Germinal center (tissue), 1 donor: ENCODE results near the gene DOLK.
A peak's percentile ranks its signal among the peaks of the same experiment; 100 is the strongest.
"Not testable (repeated sequence)": the region's sequence is repeated elsewhere in the genome, so short reads cannot be mapped to it uniquely, and the experiment has no call there.

Source experiments
- DNase-seq: peaks from one replicate; pipeline ENCODE4 v3.0.0; 2012; ENCODE audit warnings: mixed read lengths, low spot score

The DOLK gene

DNA sequence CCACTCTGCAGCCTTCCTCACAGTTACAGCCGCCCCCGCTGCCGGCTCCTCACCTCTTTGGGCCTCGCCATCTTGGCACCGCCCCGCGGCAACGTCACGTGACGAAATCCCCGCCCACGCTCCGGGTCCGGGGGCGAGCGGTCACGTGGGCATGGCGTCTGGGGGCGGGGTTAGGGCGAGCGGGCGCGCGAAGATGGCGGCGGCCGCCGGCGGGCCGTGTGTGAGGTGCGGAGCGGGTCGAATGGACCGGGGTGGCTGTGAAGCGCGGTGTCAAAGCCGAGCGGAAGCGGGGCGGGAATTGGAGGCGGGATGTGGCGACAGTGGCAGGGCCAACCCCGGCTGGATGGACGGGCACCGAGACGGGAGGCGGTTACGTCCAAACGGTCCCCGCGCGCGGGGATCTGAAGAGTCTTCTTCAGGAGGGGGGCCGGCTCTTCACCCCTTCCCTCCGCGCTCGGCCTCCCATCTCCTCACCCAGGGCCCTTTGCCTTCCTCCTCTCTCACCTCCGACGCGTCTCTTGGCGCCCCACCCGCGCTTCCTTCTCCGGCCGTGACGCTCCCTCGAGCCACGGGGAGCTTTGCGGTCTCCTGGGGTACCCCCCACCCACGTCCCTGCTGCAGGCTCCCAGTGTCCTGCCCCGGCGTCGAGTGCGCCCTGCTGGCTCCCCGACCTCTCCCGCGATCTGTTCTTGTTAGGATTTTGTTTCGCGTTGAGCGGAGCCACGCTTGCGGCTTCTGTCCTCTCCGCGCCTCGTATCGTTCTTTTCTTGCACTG is at the start of gene DOLK, which contains the start of gene NUP188:
Gene DOLK (minus strand): TSS at position 77 of the 775 bp plus-strand sequence. CDS start 300 bp downstream, outside the sequence.
Gene NUP188 (plus strand): TSS at position 173 of the 775 bp plus-strand sequence. CDS start 21 bp downstream, at position 194.
- peak; percentile 99 for DNase-seq

DNA sequence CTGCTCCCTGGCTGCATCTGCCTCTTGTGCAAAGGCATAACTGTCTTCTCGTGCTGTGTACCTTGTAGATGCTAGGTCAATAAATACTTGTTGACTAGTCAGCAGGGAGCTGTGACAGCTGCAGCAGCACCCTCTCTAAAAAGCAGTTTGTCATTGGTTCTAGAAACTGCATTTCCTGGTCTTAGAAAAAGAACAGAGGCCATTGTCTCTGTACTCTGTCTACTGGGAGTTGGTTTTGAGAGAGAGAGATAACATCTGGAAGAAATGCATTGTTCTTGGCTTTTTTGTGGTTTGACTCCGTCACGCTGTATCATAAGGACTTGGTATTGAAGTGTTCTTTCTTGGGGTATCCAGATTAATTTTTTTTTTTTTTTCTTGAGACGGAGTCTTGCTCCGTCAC is 48.4 kb upstream of the DOLK start:
- DNase-seq = no peak

DNA sequence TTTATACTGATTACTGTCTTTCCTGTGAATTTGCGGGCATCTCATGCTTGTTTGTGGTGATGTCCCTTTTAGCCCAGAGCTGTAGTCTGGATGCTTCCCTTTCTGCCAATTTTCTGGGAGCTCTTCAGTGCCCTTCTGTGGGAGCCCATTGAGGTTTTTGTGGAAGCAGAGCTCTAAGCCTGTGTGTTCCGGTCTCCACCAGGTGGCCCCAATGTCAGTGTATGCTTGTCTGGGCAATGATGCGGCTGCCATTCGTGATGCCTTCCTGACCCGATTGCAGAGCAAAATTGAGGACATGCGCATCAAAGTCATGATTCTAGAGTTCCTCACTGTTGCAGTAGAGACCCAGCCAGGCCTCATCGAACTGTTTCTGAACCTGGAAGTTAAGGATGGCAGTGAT is 45.6 kb upstream of the DOLK start:
- DNase-seq = no peak

DNA sequence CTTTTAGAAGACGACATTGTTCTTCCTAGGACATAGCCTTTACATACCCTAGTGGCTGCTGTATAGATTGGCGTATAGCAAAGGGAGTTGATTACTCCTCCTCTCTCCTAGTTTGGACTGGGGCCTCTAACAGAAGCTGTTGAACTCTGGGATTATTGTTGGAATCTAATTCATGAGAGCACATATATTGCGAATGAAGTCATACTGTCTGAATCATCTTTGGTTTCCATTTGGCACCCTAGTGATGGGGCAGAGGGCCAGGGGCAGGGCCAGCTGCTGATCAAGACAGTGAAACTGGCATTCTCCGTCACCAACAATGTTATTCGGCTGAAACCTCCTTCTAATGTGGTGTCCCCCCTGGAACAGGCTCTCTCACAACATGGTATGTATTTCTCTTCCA is 40.4 kb upstream of the DOLK start:
- DNase-seq = no peak

DNA sequence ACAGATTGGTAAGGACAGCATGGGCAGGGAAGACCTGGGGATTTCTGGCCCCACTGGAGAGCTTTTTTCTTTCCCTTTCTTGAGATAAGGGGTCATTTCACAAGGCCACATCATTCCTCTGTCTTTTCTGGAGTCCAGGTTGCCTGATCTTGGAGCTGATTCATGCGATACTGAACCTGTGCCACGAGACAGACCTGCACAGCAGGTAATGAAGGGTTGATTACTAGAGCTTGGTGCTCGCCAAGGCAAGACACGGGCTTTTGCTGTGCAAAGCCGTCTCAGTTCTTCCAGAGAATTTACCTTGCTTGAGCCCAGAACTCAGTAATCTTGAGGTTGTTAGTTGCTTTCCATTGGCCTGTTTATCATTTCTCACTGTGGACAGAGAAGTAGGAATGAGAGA is 39.3 kb upstream of the DOLK start:
- DNase-seq = no peak

DNA sequence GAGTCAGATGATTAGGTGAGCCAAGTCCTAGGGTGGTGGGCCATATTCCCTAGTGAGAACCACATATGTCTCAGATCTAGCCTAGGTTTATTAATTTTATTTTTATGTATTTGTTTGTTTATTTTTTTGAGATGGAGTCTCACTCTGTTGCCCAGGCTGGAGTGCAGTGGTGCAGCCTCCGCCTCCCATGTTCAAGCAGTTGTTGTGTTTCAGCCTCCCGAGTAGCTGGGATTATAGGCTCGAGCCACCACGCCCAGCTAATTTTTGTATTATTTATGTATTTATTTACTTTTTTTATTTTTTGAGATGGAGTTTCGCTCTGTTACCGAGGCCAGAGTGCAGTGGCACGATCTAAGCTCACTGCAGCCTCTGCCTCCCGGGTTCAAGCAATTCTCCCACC is 36.1 kb upstream of the DOLK start:
- no peak for DNase-seq

DNA sequence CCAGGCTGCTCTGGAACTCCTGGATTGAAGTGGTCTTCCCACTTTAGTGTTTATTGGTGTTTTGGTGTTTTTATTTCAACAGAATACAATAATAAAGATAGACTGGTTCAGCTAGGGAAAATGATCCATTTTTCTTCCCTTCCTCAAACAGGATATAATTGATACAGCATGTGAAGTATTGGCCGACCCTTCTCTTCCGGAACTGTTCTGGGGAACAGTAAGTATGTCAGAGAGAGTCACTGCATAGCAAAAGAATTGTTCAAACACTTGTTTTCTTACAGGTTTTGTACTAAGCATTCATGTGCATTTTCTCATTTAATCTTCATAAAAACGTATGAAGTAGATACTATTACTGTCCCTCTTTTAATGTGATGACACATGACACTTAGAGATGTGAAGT is 31.7 kb upstream of the DOLK start:
- no peak for DNase-seq

GRCh38 chr9:128972956-128973355 is 25.6 kb upstream of the DOLK start:
- no peak for DNase-seq

GRCh38 chr9:128969491-128969890 is 22.1 kb upstream of the DOLK start:
- no peak for DNase-seq

- not testable (repeated sequence) for DNase-seq
Observed at GRCh38 chr9:128961403-128961802, 14.0 kb upstream of the DOLK start.

DNA sequence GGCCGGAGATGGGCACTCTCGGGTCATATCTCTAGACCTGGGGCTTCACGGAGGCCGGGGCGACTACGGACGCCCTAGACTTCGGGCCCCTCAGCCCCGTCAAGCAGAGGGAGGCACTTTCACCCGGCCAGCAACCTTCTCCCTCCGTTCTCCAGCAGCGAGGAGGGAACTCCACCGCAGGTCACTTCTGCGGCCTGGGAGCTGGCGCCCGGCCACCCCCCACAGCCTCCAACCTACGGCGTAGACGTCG is 201 bp downstream of the DOLK start:
- no peak for DNase-seq

DNA sequence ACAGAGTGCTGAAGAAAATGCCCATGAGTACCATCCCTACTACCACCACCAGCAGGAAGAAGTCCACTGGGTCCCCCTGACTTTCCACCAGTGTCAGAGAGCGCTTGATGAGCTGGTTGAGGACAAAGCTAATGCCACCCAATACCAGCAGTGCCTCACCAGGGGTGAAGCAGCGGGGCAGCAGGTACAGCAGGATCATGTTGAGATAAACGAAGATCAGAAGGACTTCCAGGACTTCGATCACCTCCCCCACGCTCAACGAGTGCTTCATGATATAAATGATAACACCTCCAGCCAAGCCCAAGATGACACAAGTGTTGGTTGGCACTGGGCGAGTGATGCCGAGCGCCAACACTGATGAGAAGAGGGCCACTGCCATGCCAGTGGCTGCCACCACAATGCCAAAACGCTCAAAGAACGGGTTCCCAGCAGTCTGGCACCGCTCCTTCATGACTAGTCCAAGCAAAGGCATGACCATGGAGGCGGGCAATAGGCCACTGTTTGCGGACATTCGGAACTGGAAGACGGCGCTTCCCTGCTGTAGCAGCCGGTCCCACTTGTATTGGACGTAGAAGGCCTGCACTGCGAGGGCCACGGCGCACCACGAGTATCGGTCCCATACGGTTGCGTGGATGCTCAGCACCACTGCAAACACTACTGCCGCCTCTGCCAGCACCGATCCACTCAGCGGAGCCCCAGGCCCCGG is 679 bp downstream of the DOLK start:
- peak; percentile 47 for DNase-seq

GRCh38 chr9:128945798-128946501 is 1.5 kb downstream of the DOLK start:
- DNase-seq = no peak

GRCh38 chr9:128944966-128945365 is 2.4 kb downstream of the DOLK start:
- not testable (repeated sequence) for DNase-seq

GRCh38 chr9:128943832-128944620 is 3.4 kb downstream of the DOLK start:
- DNase-seq = no peak

DNA sequence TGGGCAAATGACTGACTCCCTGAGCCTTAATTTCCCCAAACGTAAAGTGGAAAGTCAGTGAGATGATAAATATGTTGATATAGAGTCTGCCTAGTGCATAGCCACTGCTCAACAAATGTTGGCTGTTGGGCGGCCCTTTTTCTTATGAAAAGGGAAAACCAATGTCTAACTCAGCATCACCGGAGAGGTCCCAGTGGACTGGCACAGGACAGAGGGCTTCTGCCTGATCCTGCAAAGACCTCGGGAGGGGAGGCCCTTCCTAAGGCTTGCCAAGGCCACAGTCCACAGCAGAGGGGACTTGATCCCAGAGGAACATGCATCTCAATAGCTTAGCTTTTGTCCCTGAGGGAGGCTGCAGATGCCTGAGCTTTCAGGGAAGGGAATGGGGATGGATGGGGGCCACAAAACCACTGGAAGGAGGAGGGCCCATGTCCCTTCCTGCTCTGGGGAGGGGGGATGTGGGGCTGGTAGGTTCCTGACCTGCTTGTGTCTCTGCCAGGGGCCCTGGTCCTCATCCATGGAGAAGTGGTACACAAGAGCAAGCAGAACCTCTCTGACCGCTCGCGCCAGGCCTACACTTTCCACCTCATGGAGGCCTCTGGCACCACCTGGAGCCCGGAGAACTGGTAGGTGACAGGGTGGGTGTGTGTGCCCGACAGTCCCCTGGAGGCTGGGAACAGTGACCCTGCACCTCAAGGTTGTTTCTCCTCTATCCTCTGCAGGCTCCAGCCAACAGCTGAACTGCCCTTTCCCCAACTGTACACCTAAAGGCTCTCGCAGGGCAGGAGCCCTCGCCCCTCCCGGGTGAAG is 6.3 kb downstream of the DOLK start:
- DNase-seq = no peak

DNA sequence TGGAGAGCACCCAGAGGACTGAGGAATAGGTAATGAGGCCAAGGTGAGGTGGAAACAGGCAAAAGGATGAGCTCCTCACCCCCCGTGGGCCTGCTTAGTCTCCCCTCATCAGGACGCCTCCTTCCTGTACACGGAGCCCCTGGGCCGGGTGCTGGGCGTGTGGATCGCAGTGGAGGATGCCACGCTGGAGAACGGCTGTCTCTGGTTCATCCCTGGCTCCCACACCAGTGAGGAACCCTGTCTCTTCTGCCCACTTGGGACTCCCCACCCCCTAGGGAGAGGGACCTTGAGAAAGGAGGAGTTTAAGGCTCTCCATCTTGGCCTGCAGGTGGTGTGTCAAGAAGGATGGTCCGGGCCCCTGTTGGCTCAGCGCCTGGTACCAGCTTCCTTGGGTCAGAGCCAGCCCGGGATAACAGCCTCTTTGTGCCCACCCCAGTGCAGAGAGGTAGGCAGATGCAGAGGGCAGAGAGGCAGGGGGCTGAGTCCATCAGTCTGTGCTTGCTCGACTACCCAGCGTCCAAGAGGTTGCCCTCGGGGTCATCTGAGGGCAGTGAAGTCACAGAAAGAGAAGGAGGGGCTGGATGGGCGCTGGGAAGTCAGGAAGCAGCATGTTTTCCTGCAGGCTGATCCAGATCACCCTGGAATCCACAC is 7.0 kb downstream of the DOLK start:
- no peak for DNase-seq

DNA sequence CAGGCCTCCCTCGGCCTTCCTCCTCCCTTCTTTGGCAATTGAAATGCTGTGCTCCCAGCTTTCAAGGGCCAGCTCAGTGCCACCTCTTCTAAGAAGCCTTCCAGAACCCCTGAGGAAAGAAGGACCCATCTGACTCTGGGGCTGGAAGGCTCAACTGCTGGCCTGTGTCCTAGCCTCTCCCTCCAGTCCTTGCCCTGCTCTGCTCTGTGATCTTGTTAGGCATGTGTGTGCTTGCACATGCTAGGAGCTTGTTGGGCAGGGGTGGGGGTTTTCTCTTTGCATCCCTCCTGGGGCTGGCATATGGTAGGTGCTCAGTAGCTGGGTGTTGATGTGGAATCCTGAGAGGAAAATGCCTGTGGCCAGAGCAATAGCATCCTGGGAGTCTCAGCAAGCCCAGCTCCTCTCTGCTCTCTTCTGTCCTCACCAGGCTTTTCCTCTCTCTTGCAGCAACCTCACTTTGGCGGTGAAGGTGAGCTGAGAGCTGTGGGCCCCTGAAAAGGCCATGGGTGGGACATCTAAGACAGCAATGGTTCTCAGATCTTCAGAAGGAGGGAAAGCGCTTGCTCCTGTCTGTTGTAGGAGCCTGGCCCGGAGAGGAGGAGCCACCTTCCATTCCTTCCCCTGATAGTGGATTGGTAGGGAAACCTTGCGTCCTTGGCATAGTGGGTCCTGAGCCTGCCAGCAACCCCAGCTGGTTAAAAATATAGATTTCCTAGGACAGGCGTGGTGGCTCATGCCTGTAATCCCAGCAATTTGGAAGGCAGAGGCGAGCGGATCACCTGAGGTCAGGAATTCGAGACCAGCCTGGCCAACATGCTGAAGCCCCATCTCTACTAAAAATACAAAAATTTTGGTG is 9.9 kb downstream of the DOLK start:
- no peak for DNase-seq

DNA sequence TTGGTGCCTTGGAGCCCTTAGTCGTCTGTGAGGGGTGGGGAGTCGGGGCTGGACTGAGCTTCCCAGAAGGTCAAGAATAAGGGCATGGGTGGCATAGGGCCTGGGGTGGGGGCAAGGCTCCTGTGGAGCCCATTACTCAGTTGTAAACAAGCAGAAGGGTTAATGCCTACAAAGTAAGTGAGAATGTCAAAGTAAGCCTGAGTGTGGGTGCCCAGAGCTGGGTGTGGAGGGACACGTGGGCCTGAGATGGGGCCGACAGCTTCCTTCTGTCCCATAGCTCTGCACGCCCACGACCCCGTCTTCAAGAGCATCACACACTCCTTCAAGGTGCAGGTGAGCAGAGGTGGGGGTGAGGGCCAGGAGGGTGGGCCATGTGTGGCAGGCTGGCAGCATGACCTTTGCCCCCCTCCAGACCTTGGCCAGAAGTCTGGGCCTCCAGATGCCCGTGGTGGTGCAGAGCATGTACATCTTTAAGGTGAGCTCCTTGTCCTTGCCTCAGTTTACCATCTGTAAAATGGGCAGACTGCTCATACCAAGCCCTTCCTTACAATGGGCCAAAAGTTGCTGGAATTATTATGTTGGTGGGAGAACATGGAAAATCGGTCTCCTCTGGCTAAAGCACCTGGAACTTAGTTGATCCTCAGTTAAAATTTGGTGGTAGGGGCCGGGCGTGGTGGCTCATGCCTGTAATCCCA is 11.1 kb downstream of the DOLK start:
- no peak for DNase-seq
